DMS153 treated with DMSO at 0.1 percent for 48 hours (cell line): ENCODE measurements around the gene UTS2R.

ENCODE experiments used
- DNase-seq: peaks from one replicate; lab custom pipeline; 2025; ENCODE audit not compliant: unreplicated experiment; lab: John Stamatoyannopoulos, UW

The UTS2R gene

DNA sequence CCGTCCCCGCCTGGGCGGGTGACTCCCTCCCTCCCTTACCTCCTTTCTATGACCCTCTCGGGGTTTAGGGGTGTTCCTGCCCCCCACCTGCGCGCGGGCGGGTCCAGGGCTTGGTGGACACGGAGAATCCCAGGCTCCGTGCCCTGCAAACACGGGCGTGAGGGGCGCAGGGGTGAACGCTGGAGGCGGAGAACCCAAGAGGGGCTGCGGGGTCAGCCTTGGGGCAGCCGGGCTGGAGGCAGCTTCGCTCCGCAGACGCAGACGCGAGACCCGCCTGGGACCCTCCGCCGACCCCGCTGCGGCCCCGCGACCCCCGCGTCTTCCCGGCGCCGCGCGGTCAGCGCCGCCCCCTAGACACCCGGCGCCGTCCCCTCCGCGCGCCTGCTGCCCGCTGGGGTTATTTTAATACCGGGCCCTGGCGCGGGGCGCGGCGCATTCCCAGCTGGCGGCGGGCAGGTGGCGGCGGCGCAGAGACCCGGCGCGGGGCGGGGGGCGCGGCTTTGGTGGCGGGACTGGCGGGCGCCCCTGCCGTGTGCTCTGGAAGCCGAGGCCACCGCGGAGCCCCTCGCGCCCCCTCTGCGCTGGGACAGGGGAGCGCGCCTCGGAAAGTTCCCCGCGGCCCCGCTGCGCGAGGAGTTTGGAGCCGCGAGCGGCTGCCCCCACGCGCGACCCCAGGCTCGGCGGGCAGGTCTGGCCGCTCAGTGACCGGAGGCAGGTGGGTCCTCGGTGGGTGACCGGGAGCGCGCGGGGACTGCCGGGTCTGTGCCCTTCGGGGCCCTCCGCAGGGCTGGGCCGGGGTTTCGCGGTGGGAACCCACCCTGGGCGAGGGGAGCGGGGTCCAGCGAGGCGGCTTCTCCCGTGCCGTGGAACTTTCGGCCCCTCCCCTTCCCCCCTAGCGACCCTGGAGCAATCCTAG, at the start of gene UTS2R:
TSS of gene UTS2R (plus strand) at position 433 of the 916 bp plus-strand sequence. CDS start 2,560 bp downstream, outside the sequence.
- DNase-seq: no peak

DNA sequence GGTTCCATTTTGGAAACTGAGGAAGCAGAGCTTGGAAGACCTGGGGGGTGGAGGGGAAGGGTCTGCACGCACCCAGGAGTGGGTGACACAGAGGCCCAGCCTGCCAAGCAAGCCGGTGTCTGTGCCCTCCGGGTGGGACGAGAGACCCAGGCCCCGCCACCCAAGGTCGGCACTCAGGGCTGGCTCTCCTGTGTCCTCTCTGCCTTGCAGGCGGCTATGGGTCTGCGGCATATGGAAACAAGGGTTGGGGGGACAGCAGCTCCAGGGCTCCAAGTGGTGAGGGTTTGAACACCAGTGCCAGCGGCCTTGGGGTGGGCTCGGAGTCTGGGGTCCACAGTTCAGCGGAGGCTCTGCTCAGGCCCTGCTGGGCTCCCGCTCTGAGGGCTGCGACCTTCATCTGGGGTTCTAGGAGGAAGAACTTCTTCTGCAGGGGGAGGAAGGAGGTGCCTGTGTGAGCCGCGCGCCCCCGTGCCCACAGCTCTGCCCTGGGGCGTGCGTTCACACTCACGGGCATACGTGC, 49.6 kb upstream of the UTS2R start:
- no peak for DNase-seq

DNA sequence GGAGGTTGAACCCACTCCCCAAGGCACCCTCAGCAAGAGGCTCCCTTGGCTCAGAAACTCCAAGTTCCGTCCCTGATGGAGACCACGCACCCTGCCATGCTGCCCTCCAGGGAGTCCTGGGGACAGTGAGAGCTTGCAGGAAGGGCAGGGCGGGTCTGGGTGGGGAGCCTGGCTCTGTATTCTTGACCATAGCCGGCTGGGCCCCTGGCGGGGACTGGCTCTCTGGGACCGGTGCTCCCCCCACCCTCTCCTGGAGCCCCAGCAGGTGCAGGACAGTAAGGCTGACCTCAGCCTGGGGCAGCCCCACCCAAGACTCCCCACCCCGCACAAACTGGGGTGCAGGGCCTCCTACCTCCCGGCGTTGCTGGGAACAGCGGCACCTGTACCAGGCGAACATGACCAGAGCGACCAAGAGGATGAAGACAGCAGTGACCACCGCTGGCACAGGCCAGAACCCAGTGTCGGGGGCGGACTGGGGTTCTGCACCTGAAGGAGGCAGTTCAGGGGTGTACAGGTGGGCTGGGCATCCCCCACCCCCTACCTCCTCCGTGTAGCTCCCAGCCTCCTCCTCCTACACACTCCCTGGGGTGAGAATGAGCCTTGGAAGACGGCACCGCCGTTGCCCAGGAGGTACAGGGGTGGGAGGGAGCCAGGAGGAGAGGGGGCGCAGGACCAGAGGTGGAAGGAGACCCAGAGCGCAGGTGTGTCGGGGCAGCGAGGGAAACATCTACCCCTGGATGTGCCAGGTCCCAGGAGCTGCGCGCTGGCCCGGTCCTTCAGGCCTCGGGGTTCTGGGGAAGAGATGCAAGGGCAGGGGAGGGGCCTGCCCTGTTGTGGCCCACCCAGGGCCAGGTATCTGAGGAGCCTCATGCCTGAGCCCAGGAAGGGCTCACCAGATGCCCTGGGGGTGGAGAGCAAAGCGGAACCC, 48.8 kb upstream of the UTS2R start:
- DNase-seq: no peak

DNA sequence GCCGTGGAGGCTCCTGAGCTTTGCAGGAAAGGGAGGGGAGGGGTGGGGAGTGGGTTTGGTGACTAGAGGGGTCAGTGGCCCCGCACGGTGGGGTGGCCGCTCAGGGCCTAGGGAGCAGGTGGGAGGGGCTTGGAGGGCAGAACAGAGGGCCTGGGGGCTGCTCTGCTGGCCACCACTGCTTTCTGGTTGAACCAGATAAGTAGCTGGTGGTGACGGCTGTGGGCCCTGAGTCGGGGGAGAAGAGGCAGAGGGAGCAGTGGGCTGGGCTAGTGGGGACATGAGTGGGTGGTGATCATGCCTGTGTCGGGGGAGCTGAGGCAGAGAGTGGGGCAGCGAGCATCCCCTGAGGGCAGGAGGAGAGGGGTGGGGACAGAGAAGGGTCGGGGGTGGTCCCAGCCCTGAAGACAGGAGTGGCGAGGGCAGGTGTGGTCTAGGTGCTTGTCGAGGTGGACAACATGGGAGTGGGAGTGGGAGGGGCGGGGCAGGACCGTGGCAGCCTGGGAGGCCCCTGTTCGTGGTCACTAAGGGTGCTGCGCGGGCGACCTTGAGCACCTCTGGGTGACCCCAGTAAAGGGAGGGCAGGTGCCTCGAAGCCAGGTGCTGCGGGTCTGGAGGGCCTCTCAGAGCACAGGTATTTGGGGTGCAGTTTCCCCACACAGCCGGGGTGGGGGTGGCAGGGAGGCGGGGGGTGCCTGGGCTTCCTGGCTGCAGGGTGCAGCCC, 47.9 kb upstream of the UTS2R start:
- DNase-seq: no peak

DNA sequence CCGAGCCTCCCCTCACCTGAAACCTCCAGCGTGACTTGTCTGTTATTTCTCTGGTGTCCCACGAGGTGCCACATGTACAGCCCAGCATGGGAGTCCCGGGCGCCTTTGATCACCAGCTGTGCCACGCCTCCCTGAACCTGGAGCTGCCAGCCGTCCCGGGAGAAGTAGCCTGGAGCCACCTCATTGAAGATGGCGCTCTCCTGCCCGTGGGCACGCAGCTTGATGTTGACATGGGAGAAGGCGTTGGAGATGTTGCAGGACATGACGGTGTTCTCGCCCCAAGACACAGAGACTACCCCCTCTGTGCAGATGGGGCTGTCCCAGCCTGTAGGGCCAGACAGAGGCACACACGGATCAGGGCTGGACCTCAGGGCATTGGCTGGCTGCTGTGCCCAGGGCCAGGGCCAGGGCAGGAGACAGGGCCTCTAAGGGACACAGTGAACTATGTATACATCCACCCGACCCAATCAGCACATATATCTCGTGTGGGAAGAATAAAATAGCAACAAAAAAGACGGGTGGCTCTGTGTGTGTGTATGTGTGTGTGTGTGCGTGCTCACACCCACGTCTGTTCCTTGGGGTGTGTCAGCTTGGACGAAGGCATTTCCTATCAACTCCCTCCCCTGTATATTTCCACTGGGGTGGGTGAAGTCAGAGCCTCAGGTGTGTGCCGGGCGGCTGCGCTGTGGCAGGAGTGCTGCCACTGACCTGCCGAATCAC, 46.8 kb upstream of the UTS2R start:
- DNase-seq: no peak

DNA sequence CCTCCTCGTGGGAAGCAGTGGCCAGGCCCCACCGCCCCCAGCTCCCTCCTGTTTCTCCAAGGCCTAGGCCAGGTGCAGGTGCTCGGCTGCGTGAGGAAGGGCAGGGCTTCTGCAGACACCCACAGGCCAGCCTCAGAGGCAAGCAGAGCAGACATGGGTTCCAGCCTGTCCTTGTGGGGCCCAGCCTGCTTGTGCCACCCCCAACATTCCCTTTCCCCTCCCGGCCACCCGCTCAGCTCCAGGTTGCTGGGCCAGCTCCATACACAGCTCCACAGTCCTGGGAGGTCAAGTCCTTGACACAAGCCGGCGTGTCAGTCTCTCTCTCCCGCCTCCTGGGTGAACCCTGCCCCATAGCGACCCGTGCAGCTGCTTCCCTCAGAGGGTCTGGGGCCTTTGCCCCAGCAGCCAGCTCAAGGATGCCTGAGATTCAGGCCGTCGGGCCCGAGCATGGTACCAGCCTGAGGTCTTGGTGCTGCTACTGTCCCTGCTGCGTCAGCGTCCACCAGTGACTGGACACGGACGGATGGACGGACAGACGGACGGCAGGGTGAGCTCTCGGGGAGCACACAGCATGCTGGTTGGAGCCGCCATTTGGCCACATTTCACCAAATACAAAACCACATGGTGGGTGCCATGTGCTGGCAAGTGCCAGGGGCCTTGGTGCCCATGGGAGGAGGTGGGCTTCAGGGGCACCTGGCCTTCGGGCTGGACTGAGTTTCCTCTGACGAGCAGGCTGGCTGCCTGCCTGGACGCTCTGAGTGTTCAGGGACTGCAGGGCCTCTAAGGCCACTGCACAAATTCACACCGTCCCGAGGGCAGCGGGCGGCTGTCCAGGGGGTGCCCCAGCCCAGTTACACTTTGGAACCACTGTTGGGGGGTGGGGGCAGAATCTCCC, 46.0 kb upstream of the UTS2R start:
- DNase-seq: no peak

DNA sequence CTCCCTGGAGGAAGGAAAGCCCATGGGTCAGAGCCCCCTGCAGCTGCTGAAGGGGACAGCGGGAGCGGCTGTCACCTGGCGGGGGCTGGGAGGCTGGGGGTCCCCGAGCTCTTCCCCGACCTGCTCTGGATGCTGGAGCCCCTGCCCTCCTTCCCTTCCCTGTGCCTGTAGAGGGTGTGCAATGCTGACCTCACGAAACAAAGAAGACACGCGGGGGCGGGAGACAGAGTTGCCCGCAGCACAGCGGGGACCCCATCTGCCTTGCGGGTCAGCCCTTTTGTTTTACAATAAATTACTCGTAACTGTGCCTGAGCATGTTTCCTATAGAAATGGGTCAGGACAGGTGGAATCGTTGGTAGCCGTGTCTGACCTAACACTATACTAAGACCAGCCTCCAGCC, 44.3 kb upstream of the UTS2R start:
- no peak for DNase-seq

DNA sequence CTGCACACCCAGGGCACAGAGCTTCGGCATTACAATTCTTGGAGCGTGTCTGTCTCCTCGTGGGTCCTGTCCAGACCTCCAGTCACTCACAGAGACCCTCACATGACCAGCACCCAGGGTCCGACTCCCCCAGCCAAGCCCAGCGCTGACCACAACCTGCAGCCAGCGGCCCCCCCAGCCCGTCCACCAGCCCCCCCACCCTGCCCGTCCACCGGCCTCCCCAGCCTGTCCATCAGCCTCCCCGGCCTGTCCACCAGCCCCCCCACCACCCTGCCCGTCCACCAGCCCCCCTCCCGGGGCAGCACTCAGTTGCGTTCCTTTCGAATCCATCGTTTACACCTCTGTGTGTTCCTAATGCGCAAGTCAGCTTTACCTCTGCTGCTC, 43.8 kb upstream of the UTS2R start:
- no peak for DNase-seq

DNA sequence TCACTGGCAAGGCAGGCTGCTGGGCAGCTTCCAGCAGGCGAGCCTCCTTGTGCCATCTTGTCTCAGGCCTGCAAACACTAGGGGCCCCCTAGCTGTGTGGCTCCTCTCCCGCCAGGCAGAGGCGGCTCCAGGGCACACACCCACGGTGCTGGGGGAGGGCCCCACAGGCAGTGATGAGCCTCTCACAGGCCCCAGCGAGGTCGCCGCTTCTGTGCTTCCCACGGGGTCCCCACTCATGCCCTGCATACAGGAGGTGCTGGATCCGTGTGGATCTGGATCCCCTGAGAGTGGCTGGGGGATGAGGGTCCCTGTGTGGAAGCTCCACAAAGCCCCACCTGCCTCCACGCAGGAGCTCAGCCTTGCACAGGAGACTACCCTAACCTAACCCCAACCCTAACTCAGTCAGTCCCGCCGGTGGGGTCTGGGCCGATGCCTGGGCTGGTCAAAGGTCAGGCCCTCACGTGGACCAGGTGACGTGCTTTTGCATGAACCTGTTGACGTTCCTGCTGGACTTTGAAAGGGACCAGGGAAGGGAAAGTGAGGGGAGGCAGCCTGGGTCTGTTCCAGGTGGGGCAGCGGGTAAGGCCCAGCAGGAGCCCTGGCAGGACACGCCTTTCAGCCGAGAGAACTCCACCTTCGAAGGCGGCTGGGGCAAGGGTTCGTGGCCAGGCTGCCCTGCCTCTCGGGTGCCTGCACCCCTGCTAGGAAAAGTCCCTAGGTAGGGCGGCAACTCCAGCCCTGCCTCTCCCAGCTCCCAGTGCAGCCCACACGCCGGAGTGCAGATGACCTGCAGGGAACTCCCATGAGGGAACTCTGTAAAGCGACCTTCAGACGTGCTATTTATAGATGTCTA, 43.2 kb upstream of the UTS2R start:
- DNase-seq: no peak

DNA sequence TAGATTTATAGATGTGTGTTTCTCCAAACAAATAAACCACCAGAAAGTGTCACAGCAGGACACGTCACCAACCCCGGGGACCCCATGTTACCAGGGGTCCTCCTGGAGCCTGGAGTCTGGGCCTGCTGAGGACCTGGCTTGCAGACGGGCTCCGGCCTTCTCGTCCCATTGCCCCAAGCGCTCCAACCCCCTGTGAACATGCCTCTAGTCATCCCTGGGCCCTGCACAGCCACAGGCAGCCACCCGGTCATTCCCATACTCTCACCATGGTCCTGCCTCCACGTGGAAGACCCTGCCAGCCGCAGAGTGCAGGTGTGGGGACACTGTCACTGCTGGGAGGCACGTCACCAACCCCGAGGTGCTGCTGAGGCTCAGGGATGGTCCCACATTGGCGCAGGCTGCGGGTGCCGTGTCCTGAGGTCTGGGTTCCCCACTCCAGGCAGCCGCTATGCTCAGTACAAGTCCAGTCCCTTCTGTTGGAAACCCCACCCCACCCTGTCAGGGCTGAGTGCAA, 42.5 kb upstream of the UTS2R start:
- no peak for DNase-seq

DNA sequence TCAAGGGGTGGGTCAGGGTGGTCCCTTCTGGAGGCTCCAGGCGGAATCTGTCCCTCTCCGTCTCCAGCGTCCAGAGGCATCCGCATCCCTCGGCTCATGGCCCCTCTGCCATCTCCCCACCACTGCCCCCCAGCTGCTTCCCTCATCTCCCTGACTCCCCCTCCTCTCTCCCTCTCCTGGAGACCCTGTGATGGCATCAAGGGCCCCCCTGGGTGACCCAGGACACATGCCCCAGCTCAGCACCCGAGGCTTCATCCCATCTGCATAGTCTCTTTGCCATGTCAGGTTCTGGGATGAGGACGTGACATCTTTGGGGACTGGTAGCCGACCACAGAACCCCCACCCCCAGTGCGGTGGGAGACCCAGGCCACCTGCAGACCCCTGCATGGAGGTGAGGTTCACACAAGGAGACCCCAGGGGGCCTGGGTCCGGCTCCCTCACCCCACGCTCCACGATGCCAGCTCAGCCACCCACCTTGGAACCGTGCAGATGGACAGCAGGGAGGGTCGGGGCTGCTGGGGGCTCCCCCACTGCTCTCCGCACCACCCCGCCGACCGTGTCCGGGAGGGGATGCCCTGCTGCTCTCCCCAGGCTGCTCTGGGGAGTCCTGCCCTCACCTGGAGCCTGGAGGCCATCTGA, 41.8 kb upstream of the UTS2R start:
- DNase-seq: no peak

DNA sequence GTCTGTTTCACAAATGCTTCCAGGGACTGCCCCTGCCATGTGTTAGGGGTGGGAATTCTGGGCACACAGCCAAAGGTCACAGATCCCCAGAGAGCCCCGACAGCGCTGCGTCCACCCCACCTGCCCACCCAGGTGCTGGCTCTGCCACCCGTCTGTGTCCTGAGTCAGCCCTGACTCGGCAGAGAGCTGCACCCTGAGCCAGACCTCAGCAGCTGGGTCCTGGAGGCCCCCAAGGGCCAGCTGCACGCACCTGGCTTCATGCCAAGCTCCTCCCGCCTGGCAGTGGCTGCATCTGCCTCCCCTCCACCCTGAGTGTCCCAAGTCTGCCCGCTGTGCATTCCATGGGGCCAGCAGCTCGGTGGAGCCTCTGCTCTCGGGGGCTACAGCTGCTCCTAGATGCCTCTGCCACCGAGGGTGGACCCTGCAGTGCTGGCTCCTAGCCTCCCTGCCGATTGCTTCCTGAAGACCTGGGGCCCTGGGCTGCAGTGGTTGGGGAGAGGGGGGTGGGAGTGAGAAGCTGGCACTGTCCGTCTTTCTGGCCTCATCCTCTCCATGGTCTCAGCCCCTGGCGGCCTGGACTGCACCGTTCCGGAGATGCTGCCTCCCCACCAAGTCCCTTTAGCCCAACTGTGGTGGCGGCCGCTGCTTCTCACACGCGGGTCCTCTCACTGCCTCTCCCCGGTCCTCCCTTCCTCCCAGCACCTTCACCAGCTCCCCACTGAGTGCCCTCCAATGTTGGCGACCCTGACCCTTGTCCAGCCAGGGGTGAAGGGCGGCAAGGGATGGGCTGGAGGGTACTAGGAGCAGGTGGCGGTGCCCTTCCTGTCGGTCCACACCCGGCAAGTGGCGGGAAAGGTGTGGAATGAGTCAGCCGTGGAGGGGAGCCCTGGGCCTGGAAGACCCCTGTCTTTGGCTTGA, 41.0 kb upstream of the UTS2R start:
- DNase-seq: peak; percentile 72

DNA sequence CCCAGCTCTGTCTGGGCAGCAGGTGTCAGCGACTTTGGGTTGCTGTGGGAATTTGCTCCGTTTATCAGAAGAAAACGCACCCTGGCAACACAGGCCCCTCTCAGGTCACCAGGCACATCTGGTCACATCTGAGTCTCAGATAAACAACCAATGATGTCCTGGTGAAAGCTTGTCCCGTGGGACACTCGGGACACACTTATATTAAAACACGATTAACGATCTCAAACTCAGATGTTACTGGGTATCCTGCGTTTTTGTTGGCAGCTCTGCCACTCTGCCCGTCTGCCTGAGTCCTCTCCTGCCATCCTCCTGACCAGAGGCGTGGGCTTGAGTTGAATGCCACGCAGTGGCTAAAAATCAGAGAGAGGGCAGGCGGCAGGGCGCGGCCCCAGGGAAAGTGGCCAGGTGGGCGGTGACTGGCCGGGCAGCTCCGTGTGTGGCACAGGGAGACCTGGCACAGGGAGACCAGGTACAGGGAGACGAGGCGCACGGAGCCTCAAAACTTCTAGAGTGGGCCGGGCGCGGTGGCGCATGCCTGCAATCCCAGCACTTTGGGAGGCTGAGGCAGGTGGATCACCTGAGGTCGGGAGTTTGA, 40.1 kb upstream of the UTS2R start:
- no peak for DNase-seq

DNA sequence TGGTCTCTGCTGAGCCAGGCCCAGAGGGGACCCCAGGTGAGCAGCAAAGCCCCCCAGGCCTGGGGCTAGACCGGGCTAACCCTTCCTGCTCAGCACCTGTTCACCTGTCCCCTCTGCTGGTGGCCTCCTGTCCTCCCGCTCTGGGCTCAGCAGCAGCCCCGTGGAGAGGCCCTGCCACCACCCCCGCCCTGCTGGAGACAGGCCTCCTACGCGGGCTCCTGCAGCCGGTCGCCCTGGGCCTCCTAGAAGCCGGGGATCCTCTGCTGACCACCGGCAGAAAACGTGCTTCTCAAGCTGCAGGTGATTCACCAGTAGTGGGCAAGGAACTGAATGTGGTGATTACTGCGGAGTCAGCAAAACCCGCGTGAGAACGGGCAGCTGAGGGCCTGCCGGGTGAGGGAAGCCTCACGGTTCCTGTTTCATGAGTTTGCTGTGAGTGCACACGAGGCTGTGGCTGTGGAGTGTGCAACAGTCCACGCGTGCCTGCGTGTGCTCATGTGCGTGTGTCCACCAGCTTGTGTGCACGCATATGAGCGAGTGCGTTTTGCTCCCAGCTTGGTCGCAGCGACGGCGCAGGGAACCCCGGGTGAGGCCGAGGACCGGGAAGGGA, 38.8 kb upstream of the UTS2R start:
- DNase-seq: peak; percentile 63

DNA sequence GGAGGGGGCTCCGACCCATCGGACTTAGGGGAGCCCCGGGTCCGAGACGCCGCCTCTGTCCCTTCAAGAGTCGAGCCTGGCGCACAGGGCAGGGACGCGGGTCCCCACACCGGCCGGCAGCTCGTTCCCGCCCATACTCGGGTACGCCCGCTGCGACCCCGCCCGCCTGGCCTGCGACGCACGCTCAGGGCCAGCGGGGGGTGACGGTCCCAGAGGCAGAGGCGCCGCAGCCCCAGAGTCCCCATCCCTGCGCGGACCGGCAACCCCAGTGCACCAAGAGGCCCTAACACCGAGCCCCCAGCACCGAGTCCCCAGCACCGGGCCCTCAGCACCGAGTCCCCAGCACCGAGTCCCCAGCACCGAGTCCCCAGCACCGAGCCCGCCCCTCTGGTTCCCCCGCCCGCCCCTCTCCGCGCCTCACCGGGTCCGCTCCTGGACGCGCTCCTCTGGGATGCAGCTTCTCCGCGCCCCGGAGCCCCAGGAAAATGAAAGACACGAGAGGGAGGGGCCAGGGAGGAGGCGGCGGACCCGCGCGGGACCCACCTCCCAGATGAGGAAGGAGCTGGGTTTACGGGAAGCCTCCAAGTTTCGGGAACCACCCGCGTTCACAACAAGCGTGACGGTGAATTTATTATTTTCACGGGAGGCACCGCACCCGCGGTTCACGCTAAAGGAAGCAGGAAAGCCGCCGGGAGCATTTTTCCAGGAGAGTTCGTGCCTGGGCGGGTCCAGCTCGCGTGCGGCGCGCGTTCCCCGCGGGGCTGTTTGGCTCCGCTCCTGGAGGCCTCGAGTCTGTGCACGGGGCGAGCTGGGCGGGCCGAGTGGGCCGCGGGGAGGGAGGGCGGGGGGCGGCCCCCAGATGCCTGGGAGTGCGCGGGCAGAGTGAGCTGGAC, 38.0 kb upstream of the UTS2R start, which contains the start of gene SECTM1:
TSS of gene SECTM1 (minus strand) at position 488 of the 893 bp plus-strand sequence. CDS start 6,526 bp downstream, outside the sequence.
- no peak for DNase-seq
